Transverse colon (tissue), 4 donors: ENCODE data around the gene DYNC1I1. TPM values are rescaled to one million over a fixed set of nuclear protein-coding genes. Genes with fewer than 3 reads are reported as not detected.

Experiments used
- DNase-seq: peaks from one replicate; pipeline ENCODE4 v3.0.0-alpha.2; 2019
- H3K27ac ChIP-seq, 4 donors: fragments of 200-600 bp; sonication (generic); 2 replicates each; pipeline ENCODE4 v1.5.1; 2016 to 2018; ENCODE audit warnings: inconsistent platforms in 4 of 4
- H3K27me3 ChIP-seq: fragments of 200-600 bp; sonication (generic); 2 replicates; pipeline ENCODE4 v1.5.1; 2017; ENCODE audit warnings: inconsistent platforms
- H3K36me3 ChIP-seq, 4 donors: fragments of 200-600 bp; sonication (generic); 2 replicates each; pipeline ENCODE4 v1.5.1; 2017 to 2019; ENCODE audit warnings: inconsistent platforms in 4 of 4
- H3K4me1 ChIP-seq, 4 donors: fragments of 200-600 bp; sonication (generic); 2 replicates each; pipeline ENCODE4 v1.5.1; 2017 to 2020; ENCODE audit warnings: inconsistent platforms in 4 of 4
- H3K4me3 ChIP-seq, 4 donors: fragments of 200-600 bp; sonication (generic); 1 replicate in 1 of 4; 2 replicates in 3 of 4; pipeline versions ENCODE4 v1.5.1 to v1.6.1; 2017 to 2019; ENCODE audit warnings: inconsistent platforms in 4 of 4
- H3K9me3 ChIP-seq, 2 donors: fragments of 200-600 bp; sonication (generic); 2 replicates each; pipeline ENCODE4 v1.5.1; 2017 to 2019; ENCODE audit warnings: inconsistent platforms in 2 of 2
- EP300 ChIP-seq: sonication (generic); formaldehyde crosslinking; IDR thresholded peaks from one replicate; pipeline ENCODE4 v1.6.1; 2017; ENCODE audit warnings: antibody characterized with exemption, low read depth
- POLR2A ChIP-seq: fragments of 450-650 bp; IDR thresholded peaks from one replicate; pipeline ENCODE4 v1.6.1; 2016; ENCODE audit warnings: antibody characterized with exemption, mild to moderate bottlenecking, moderate library complexity
- POLR2AphosphoS5 ChIP-seq, 3 donors: sonication (generic); formaldehyde crosslinking; IDR thresholded peaks; one replicate each; pipeline ENCODE4 v1.6.1; 2016; ENCODE audit warnings: antibody characterized with exemption in 3 of 3
- WGBS, 2 donors: methylation state at CpG; one replicate each; pipeline ENCODE4 v1.1.5; 2018; ENCODE audit warnings: low coverage in 1 of 2; 5-methylcytosine and 5-hydroxymethylcytosine counted together
- in situ Hi-C, 4 donors: fragments of 200-750 bp; cut with MboI; loops; one replicate each; pipeline versions ENCODE4 v1.15.0 to v1.15.1; 2017; ENCODE audit warnings: low sequenced_read_pairs in 3 of 4, low pct_ligation_motif_present in 1 of 4, low pct_unique_long_range_greater_than_20kb in 1 of 4
- intact Hi-C: fragments of 100-400 bp; cut with DNase I; formaldehyde crosslinking; loops from one replicate; pipeline ENCODE4 v1.15.1; 2023; ENCODE audit warnings: low total_unique reads
- total RNA-seq, 4 donors: library from RNA; depleted of rRNA; stranded (reverse); fragments of >200 nt; gene quantifications; one replicate each; pipeline ENCODE4 v1.1.0, GENCODE V29; 2016
- TF ChIP-seq, protein P1 (sequence below), 5 experiments: fragments of 200-600 bp in 3 of 5; fragments of 450-650 bp in 2 of 5; sonication (generic) in 3 of 5; IDR thresholded peaks; 1 replicate in 2 of 5; 2 replicates in 3 of 5; pipeline ENCODE4 v1.5.1; 2016 to 2017; ENCODE audit warnings: antibody characterized with exemption in 5 of 5, inconsistent platforms in 3 of 5, mild to moderate bottlenecking in 2 of 5, moderate library complexity in 1 of 5

Gene DYNC1I1
- total RNA-seq, 4 donors from 2014 or later = 1.8 to 37.0 (median 7.4) TPM

GRCh38 chr7:95951997-95952795 lies 179.8 kb downstream of the DYNC1I1 start:
- TF ChIP-seq POLR2AphosphoS5 (IDR thresholded peaks at IDR 0.05) = no peak
- TF ChIP-seq, protein P1, sequence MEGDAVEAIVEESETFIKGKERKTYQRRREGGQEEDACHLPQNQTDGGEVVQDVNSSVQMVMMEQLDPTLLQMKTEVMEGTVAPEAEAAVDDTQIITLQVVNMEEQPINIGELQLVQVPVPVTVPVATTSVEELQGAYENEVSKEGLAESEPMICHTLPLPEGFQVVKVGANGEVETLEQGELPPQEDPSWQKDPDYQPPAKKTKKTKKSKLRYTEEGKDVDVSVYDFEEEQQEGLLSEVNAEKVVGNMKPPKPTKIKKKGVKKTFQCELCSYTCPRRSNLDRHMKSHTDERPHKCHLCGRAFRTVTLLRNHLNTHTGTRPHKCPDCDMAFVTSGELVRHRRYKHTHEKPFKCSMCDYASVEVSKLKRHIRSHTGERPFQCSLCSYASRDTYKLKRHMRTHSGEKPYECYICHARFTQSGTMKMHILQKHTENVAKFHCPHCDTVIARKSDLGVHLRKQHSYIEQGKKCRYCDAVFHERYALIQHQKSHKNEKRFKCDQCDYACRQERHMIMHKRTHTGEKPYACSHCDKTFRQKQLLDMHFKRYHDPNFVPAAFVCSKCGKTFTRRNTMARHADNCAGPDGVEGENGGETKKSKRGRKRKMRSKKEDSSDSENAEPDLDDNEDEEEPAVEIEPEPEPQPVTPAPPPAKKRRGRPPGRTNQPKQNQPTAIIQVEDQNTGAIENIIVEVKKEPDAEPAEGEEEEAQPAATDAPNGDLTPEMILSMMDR (IDR thresholded peaks at IDR 0.05) = no peak
- no peak for TF ChIP-seq EP300
- no peak for TF ChIP-seq POLR2A
- in situ Hi-C loops (no loop called here), intact Hi-C loops (no loop called here)
- H3K4me3 ChIP-seq = no peak overlapping the region
- H3K9me3 ChIP-seq = no peaks in the 10 kb centered on the region
- H3K27ac ChIP-seq = no peak overlapping the region
- WGBS, 2 donors = 65 to 81% methylated on average over 5 to 8 of the region's 8 CpGs
- H3K27me3 ChIP-seq = no peaks in the 10 kb centered on the region
- no peaks in the 10 kb centered on the region for H3K36me3 ChIP-seq
- no peak for DNase-seq
- no peaks in the 10 kb centered on the region for H3K4me1 ChIP-seq

DNA sequence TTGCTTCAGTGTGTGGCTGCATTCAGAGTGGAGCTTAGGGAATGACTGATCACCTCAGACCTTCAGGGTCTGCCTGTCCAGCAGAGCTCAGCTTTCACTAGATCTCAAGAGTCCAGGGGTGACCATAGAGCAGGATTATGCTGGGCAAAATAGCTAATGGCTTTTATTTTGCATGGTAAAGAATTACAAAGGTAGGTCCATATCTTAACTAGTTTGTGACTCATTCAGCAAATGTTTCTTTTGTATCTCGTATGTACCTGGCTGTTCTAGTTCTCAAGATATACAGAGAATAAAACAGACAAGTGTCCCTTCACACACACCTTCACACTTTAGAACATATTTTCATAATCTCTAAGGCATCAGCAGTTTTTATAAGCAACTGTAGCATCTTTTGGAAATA lies 180.5 kb downstream of the DYNC1I1 start:
- Histone ChIP-seq H3K4me1 (no peaks in the 10 kb centered on the region), H3K36me3 (no peaks in the 10 kb centered on the region), H3K27me3 (no peaks in the 10 kb centered on the region), H3K9me3 (no peaks in the 10 kb centered on the region), H3K27ac (no peak overlapping the region), H3K4me3 (no peak overlapping the region)
- intact Hi-C loops = no loop called here
- DNase-seq = no peak
- 18 to 48% methylated on average over 1 of the region's 1 CpG for WGBS, 2 donors
- TF ChIP-seq POLR2AphosphoS5 (IDR thresholded peaks at IDR 0.05) (no peak), EP300 (no peak), POLR2A (no peak)
- in situ Hi-C loops = no loop called here

- H3K4me3 ChIP-seq = no peak overlapping the region
- TF ChIP-seq, protein P1 (IDR thresholded peaks at IDR 0.05) = no peak
- no peak for TF ChIP-seq POLR2A
- TF ChIP-seq POLR2AphosphoS5 (IDR thresholded peaks at IDR 0.05) = no peak
- no peak for TF ChIP-seq EP300
- in situ Hi-C loops = no loop called here
- no peaks in the 10 kb centered on the region for H3K27me3 ChIP-seq
- DNase-seq = no peak
- H3K9me3 ChIP-seq = no peaks in the 10 kb centered on the region
- no peak overlapping the region for H3K27ac ChIP-seq
- intact Hi-C loops = no loop called here
- H3K36me3 ChIP-seq = no peaks in the 10 kb centered on the region
- H3K4me1 ChIP-seq = no peaks in the 10 kb centered on the region
These were observed 183.4 kb downstream of the DYNC1I1 start for GRCh38 chr7:95955748-95956147.

- WGBS, 2 donors = 32 to 54% methylated on average over 2 to 3 of the region's 3 CpGs
- TF ChIP-seq, protein P1 (IDR thresholded peaks at IDR 0.05) = no peak
- TF ChIP-seq EP300 = no peak
- no peak for TF ChIP-seq POLR2AphosphoS5 (IDR thresholded peaks at IDR 0.05)
- TF ChIP-seq POLR2A = no peak
- H3K4me1 ChIP-seq = no peaks in the 10 kb centered on the region
- H3K9me3 ChIP-seq = no peaks in the 10 kb centered on the region
- no peak overlapping the region for H3K4me3 ChIP-seq
- no peak for DNase-seq
- no peaks in the 10 kb centered on the region for H3K36me3 ChIP-seq
- no peaks in the 10 kb centered on the region for H3K27me3 ChIP-seq
- intact Hi-C loops = no loop called here
- H3K27ac ChIP-seq = no peak overlapping the region
- in situ Hi-C loops = no loop called here
These were observed 185.2 kb downstream of the DYNC1I1 start for GRCh38 chr7:95957510-95957909.
